Lower leg skin (tissue), 4 donors: ENCODE data around the gene ANO2. TPM values are rescaled to one million over a fixed set of nuclear protein-coding genes. Genes with fewer than 3 reads are reported as not detected.

Experiments used
- DNase-seq, 2 donors: peaks; one replicate each; pipeline ENCODE4 v3.0.0-alpha.2; 2019; ENCODE audit warnings: low spot score in 2 of 2
- H3K4me3 ChIP-seq: fragments of 200-600 bp; sonication (generic); 2 replicates; pipeline ENCODE4 v1.5.1; 2017; ENCODE audit warnings: mild to moderate bottlenecking, low read depth; ENCODE audit not compliant: poor library complexity, severe bottlenecking
- POLR2A ChIP-seq, 2 donors: fragments of 450-650 bp; IDR thresholded peaks; one replicate each; pipeline ENCODE4 v1.6.1; 2016 to 2017; ENCODE audit warnings: antibody characterized with exemption in 2 of 2, mild to moderate bottlenecking in 1 of 2, moderate library complexity in 1 of 2
- WGBS, 2 donors: methylation state at CpG; one replicate each; pipeline ENCODE4 v1.1.5; 2018; 5-methylcytosine and 5-hydroxymethylcytosine counted together
- intact Hi-C: fragments of 100-400 bp; cut with DNase I; formaldehyde crosslinking; loops from one replicate; pipeline ENCODE4 v1.15.0; 2023; ENCODE audit warnings: low total_unique reads
- total RNA-seq, 4 donors: library from RNA; depleted of rRNA; stranded (reverse); fragments of >200 nt; gene quantifications; one replicate each; pipeline ENCODE4 v1.1.0, GENCODE V29; 2016
- TF ChIP-seq, protein P1 (sequence below), 3 donors: fragments of 450-650 bp; IDR thresholded peaks; one replicate each; pipeline ENCODE4 v1.5.1; 2016; ENCODE audit warnings: antibody characterized with exemption in 3 of 3, mild to moderate bottlenecking in 3 of 3, moderate library complexity in 2 of 3

Gene ANO2
- total RNA-seq, 4 donors from 2014 or later = 0.76 to 2.6 (median 1.8) TPM

GRCh38 chr12:5780536-5780935 is 164.5 kb downstream of the ANO2 start:
- TF ChIP-seq POLR2A (IDR thresholded peaks at IDR 0.05) = no peak
- TF ChIP-seq, protein P1, sequence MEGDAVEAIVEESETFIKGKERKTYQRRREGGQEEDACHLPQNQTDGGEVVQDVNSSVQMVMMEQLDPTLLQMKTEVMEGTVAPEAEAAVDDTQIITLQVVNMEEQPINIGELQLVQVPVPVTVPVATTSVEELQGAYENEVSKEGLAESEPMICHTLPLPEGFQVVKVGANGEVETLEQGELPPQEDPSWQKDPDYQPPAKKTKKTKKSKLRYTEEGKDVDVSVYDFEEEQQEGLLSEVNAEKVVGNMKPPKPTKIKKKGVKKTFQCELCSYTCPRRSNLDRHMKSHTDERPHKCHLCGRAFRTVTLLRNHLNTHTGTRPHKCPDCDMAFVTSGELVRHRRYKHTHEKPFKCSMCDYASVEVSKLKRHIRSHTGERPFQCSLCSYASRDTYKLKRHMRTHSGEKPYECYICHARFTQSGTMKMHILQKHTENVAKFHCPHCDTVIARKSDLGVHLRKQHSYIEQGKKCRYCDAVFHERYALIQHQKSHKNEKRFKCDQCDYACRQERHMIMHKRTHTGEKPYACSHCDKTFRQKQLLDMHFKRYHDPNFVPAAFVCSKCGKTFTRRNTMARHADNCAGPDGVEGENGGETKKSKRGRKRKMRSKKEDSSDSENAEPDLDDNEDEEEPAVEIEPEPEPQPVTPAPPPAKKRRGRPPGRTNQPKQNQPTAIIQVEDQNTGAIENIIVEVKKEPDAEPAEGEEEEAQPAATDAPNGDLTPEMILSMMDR (IDR thresholded peaks at IDR 0.05) = no peak
- 52 to 60% methylated on average over 8 of the region's 8 CpGs for WGBS, 2 donors
- no peak overlapping the region for H3K4me3 ChIP-seq
- peak; percentile 2 to 32 for DNase-seq
- intact Hi-C loops = no loop called here

GRCh38 chr12:5779401-5779800 is 165.7 kb downstream of the ANO2 start:
- intact Hi-C loops = no loop called here
- DNase-seq = no peak
- H3K4me3 ChIP-seq = no peak overlapping the region
- TF ChIP-seq POLR2A (IDR thresholded peaks at IDR 0.05) = no peak
- TF ChIP-seq, protein P1 (IDR thresholded peaks at IDR 0.05) = no peak
- 78 to 87% methylated on average over 5 of the region's 5 CpGs for WGBS, 2 donors

GRCh38 chr12:5778821-5779220 is 166.2 kb downstream of the ANO2 start:
- no peak overlapping the region for H3K4me3 ChIP-seq
- TF ChIP-seq, protein P1 (IDR thresholded peaks at IDR 0.05) = no peak
- TF ChIP-seq POLR2A (IDR thresholded peaks at IDR 0.05) = no peak
- DNase-seq = no peak
- intact Hi-C loops = no loop called here

GRCh38 chr12:5777451-5777850 is 167.6 kb downstream of the ANO2 start:
- intact Hi-C loops = no loop called here
- TF ChIP-seq, protein P1 (IDR thresholded peaks at IDR 0.05) = no peak
- no peak for TF ChIP-seq POLR2A (IDR thresholded peaks at IDR 0.05)
- H3K4me3 ChIP-seq = no peak overlapping the region
- WGBS, 2 donors = 73% methylated on average over 3 of the region's 3 CpGs
- DNase-seq = peak in 1 of 2 donors; percentile 48

DNA sequence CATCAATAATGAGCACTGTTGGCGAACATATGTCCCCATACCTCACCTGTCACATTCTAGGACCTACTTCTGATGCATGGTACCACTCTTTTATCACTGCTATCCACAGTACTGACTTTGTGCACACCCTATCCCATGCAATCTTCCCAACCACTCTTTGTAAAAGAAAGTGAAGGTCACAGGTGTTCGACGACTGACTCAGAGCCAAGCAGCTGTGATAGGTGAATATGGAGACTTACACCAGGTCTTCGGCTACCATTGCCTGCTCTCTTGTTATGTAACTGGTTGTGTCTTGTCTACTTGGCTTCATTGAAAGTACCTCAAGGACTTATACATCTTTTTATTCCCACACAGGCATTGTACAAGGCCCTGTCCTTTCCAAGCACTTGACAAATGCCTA is 169.0 kb downstream of the ANO2 start:
- no peak for DNase-seq
- intact Hi-C loops = no loop called here
- WGBS, 2 donors = 90 to 99% methylated on average over 4 of the region's 4 CpGs
- TF ChIP-seq, protein P1 (IDR thresholded peaks at IDR 0.05) = no peak
- TF ChIP-seq POLR2A (IDR thresholded peaks at IDR 0.05) = no peak
- no peak overlapping the region for H3K4me3 ChIP-seq

DNA sequence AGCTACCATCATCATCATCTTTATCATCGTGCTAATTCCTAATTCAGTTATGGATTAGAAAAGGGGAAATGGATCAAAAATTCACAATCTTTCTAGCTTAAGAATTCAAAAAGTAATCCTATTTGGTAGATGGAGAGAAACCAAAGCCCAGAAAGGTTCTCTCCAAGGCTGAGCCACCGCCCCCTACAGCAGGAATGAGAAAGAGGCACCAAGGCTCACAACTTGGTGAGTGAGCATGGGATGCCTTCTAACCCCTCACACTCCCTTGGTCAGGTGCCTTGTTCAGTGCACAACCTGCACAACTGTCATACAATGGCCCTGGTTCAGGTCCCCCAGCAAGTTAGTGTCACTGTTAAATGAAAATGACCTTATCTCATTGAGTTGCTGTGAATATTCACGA is 171.5 kb downstream of the ANO2 start:
- intact Hi-C loops = no loop called here
- DNase-seq = no peak
- WGBS, 2 donors = 74 to 76% methylated on average over 3 of the region's 3 CpGs

More for the DNA sequence above, 171.5 kb downstream of the ANO2 start:
- H3K4me3 ChIP-seq = no peak overlapping the region
- TF ChIP-seq, protein P1 (IDR thresholded peaks at IDR 0.05) = no peak
- TF ChIP-seq POLR2A (IDR thresholded peaks at IDR 0.05) = no peak
